Adrenal gland (tissue), 12 donors: ENCODE measurements around the gene ZFYVE16. TPM values are rescaled to one million over a fixed set of nuclear protein-coding genes. Genes with fewer than 3 reads are reported as not detected.

ENCODE experiments used
- DNase-seq, 7 donors: peaks; one replicate each; pipeline ENCODE4 v3.0.0-alpha.2; 2019 to 2020
- H3K27ac ChIP-seq, 5 donors: fragments of 200-600 bp; sonication (generic) in 4 of 5; 1 replicate in 3 of 5; 2 replicates in 2 of 5; pipeline versions ENCODE4 v1.5.1 to v1.8.0; 2016 to 2020; ENCODE audit warnings: mild to moderate bottlenecking in 1 of 5
- H3K27me3 ChIP-seq: fragments of 200-600 bp; 2 replicates; pipeline ENCODE4 v1.8.0; 2021
- H3K36me3 ChIP-seq, 2 donors: fragments of 200-600 bp; replicated peaks in 1 of 2; 1 replicate in 1 of 2; 2 replicates in 1 of 2; pipeline versions ENCODE4 v1.5.1 to v1.8.0; 2018 to 2022
- H3K4me1 ChIP-seq, 2 donors: fragments of 200-600 bp; replicated peaks in 1 of 2; 1 replicate in 1 of 2; 2 replicates in 1 of 2; pipeline versions ENCODE4 v1.5.1 to v1.8.0; 2018 to 2021
- H3K4me3 ChIP-seq, 4 donors: fragments of 200-600 bp; sonication (generic) in 3 of 4; one replicate each; pipeline ENCODE4 v1.5.1; 2016 to 2018
- H3K9me3 ChIP-seq, 3 donors: fragments of 200-600 bp; sonication (generic) in 1 of 3; replicated peaks in 1 of 3; 1 replicate in 2 of 3; 2 replicates in 1 of 3; pipeline versions ENCODE4 v1.5.1 to v1.8.0; 2016 to 2021
- CTCF ChIP-seq, 6 experiments: fragments of 450-650 bp in 4 of 6; fragments of 200-600 bp in 2 of 6; sonication (generic) in 1 of 6; IDR thresholded peaks; 1 replicate in 5 of 6; 2 replicates in 1 of 6; pipeline versions ENCODE4 v1.5.1 to v1.8.0; 2016 to 2021; ENCODE audit warnings: antibody characterized with exemption in 6 of 6, mild to moderate bottlenecking in 2 of 6, moderate library complexity in 1 of 6
- POLR2A ChIP-seq, 2 donors: fragments of 450-650 bp; IDR thresholded peaks; one replicate each; pipeline ENCODE4 v1.6.1; 2017; ENCODE audit warnings: antibody characterized with exemption in 2 of 2, mild to moderate bottlenecking in 2 of 2, moderate library complexity in 1 of 2
- WGBS, 4 donors: extraction: QIAGEN DNeasy Blood & Tissue Kit in 2 of 4; methylation state at CpG; one replicate each; pipeline versions ENCODE4 v1.1.5 to v1.1.7; 2013 to 2017; 5-methylcytosine and 5-hydroxymethylcytosine counted together
- intact Hi-C, 2 donors: fragments of 100-400 bp; cut with DNase I; formaldehyde crosslinking; loops; one replicate each; pipeline versions ENCODE4 v1.14.1 to v1.15.0; 2022 to 2023
- polyA plus RNA-seq, 3 donors: library from polyadenylated mRNA; stranded (reverse); fragments of 200-250 nt in 2 of 3; fragments of 350-450 nt in 1 of 3; fragmentation: Illumina TruSeq in 1 of 3; extraction: RNeasy Lipid Tissue Mini Kit (QIAGEN cat#74804) in 1 of 3; gene quantifications; one replicate each; pipeline ENCODE4 v1.2.3, GENCODE V29; 2013 to 2014
- total RNA-seq, 9 donors: library from RNA; depleted of rRNA in 4 of 9; stranded (reverse); fragments of >200 nt in 4 of 9; fragments of 120-200 nt in 1 of 9; fragmentation: NEBNext Ultra II Directional in 1 of 9; extraction: Animal tissue kit (Norgen Biotek cat#: 25700) in 1 of 9; gene quantifications; one replicate each; pipeline versions ENCODE4 v1.1.0 to v1.2.4, GENCODE V29; 2013 to 2023
- donor health status: healthy with polysubstance abuse.
- donor health status: Bipolar disorder and iron deficiency.
- donor health status: DM: yes; HTN: yes; CAD: no.
- donor health status: DM: no; HTN: no; CAD: no.
- donor health status: DM: no; HTN: no; CAD: no.
- donor health status: DM: yes; HTN: yes; CAD: no.

Gene ZFYVE16
- total and polyA plus RNA-seq, 12 donors, result 14.3 to 56.3 (median 36.4) TPM

- no peaks in the 10 kb centered on the region for H3K27me3 ChIP-seq
- no peaks in the 10 kb centered on the region for H3K36me3 ChIP-seq
- WGBS, 4 donors, result 73 to 83% (median 78%) methylated on average over 4 of the region's 4 CpGs
- H3K4me1 ChIP-seq, result no peaks in the 10 kb centered on the region
- DNase-seq, result no peak
- no peaks in the 10 kb centered on the region for H3K9me3 ChIP-seq
- no peak overlapping the region for H3K27ac ChIP-seq
- no peak for TF ChIP-seq POLR2A (IDR thresholded peaks at IDR 0.05)
- no peak for TF ChIP-seq CTCF (IDR thresholded peaks at IDR 0.05)
- H3K4me3 ChIP-seq, result no peak overlapping the region
- intact Hi-C loops, result no loop called here
These were observed 39.0 kb upstream of the ZFYVE16 start for GRCh38 chr5:80368661-80369480.

GRCh38 chr5:80369521-80369920 is 38.3 kb upstream of the ZFYVE16 start:
- TF ChIP-seq CTCF (IDR thresholded peaks at IDR 0.05) (no peak), POLR2A (IDR thresholded peaks at IDR 0.05) (no peak)
- intact Hi-C loops, result no loop called here
- no peak overlapping the region for H3K4me3 ChIP-seq
- DNase-seq, result no peak
- no peaks in the 10 kb centered on the region for H3K9me3 ChIP-seq
- H3K4me1 ChIP-seq, result no peaks in the 10 kb centered on the region
- no peaks in the 10 kb centered on the region for H3K27me3 ChIP-seq
- no peak overlapping the region for H3K27ac ChIP-seq
- WGBS, 4 donors, result 78 to 84% (median 81%) methylated on average over 8 of the region's 8 CpGs
- no peaks in the 10 kb centered on the region for H3K36me3 ChIP-seq

GRCh38 chr5:80370390-80370789 is 37.5 kb upstream of the ZFYVE16 start:
- intact Hi-C loops, result no loop called here
- TF ChIP-seq CTCF (IDR thresholded peaks at IDR 0.05) (no peak), POLR2A (IDR thresholded peaks at IDR 0.05) (no peak)
- Histone ChIP-seq H3K4me1 (no peaks in the 10 kb centered on the region), H3K9me3 (no peaks in the 10 kb centered on the region), H3K27me3 (no peaks in the 10 kb centered on the region), H3K27ac (no peak overlapping the region), H3K4me3 (no peak overlapping the region), H3K36me3 (no peaks in the 10 kb centered on the region)
- 33 to 73% (median 56%) methylated on average over 1 of the region's 1 CpG for WGBS, 4 donors
- DNase-seq, result no peak

- TF ChIP-seq POLR2A (IDR thresholded peaks at IDR 0.05) (no peak), CTCF (IDR thresholded peaks at IDR 0.05) (no peak)
- Histone ChIP-seq H3K36me3 (no peaks in the 10 kb centered on the region), H3K4me3 (no peak overlapping the region), H3K27me3 (no peaks in the 10 kb centered on the region), H3K4me1 (no peaks in the 10 kb centered on the region), H3K27ac (no peak overlapping the region), H3K9me3 (no peaks in the 10 kb centered on the region)
- whole genome bisulfite sequencing, 4 donors, result 71 to 87% (median 78%) methylated on average over 1 of the region's 1 CpG
- intact Hi-C loops, result no loop called here
- no peak for DNase-seq
These were observed 35.1 kb upstream of the ZFYVE16 start for GRCh38 chr5:80372780-80373179.
